NOMO-1 treated with DMSO at 0.1 percent for 48 hours (cell line): ENCODE measurements around the gene B3GNT7.

ENCODE experiments used
- DNase-seq: peaks from one replicate; lab custom pipeline; 2025; ENCODE audit not compliant: unreplicated experiment; lab: John Stamatoyannopoulos, UW

The B3GNT7 gene

DNA sequence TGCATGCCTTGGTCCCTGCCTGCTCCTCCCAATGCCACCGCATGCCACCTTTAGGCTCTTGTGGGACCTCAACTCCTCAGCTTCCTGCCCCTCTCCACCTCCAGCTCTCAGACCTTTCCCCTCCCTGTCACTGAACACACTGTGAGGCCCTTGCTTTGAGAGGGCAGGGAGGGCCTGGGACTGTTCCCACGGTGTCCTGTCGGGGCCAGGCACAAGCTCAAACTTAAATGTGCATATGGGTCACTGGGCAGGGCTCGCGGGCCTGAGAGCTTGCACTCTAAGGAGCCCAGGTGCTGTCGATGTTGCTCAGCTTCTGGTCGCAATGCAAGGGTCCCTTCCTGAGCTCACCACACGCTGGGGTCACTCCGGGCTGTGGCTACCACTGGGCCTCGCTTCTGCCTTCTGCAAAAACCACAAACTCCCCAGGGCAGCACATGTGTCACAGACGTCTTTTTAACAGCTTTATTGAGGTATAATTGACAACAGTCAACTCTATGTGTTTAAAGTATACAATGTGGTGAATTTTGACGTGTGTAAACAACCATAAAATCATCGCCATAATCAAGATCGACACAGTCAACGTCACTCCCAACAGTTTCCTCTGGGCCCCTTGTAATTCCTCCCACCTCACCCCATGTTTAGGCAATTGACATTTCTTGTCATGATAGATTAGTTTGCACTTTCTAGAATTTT is 11.9 kb upstream of the B3GNT7 start:
- peak; percentile 44 for DNase-seq

DNA sequence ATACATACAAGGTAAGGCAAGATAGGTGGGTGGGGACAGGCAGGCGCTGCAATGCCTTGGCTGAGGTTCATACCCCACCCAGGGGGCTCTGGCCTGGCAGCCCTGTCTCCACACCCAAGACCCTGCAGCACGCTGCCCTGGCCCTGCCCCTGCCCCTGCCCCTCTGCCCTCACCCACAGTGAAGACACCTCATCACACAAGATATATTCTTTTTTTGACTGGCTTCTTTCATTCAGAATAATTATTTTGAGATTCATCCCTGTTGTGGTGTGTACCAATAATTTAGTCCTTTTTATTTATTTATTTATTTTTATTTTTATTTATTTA is 11.4 kb upstream of the B3GNT7 start:
- DNase-seq = no peak

DNA sequence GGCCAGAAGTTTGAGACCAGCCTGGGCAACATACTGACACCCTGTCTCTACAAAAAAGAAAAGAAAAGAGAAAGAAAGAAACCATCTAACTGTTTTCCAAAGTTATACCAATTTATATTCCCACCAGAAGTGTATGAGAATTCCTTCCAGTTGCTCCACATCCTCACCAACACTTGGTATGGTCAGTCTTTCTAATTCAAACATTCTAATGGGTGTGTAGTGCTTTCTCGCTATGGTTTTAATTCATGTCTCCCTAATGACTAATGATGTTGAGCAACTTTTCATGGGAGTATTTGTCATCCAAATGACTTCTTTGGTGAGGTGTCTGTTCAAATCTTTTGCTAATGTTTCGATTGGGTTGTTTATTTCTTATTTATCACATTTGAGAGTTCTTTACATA is 10.5 kb upstream of the B3GNT7 start:
- no peak for DNase-seq

DNA sequence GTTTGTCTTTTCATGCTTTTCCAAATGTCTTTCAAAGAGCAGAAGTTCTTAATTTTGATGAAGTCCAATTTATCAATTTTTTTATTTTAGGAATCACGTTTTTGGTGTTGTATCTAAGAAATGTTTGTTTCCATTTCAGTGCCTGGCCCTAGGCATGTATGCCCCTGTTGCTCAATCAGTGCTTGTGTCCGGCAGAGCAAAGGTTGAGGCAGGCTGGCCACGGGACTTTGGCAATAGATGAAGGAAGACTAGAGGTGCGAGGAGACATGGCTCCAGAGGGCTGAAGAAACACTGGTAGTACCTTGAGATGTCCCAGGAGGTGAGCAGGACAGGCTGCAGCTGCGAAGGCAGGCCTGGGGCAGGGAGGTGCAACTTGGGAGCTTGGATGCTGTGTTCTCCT is 10.1 kb upstream of the B3GNT7 start:
- DNase-seq = no peak

DNA sequence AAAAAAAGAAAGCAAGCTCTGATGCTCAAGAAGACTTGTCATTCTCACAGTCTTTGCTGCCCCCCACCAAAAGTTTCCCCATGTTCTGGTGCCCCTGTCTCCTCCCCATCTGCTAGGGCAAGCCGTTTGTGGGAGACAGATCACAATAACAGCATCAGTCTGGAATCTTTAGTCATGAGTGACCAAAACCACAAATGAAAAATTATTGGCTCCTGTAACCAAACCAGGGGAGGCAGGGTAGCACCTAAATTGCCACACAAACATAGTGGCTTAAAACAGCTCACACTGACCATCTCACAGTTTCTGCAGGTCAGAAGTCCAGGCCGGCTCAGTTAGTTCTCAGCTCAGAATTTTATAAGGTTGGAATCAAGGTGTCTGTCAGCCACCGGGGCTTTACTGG is 9.1 kb upstream of the B3GNT7 start:
- no peak for DNase-seq

DNA sequence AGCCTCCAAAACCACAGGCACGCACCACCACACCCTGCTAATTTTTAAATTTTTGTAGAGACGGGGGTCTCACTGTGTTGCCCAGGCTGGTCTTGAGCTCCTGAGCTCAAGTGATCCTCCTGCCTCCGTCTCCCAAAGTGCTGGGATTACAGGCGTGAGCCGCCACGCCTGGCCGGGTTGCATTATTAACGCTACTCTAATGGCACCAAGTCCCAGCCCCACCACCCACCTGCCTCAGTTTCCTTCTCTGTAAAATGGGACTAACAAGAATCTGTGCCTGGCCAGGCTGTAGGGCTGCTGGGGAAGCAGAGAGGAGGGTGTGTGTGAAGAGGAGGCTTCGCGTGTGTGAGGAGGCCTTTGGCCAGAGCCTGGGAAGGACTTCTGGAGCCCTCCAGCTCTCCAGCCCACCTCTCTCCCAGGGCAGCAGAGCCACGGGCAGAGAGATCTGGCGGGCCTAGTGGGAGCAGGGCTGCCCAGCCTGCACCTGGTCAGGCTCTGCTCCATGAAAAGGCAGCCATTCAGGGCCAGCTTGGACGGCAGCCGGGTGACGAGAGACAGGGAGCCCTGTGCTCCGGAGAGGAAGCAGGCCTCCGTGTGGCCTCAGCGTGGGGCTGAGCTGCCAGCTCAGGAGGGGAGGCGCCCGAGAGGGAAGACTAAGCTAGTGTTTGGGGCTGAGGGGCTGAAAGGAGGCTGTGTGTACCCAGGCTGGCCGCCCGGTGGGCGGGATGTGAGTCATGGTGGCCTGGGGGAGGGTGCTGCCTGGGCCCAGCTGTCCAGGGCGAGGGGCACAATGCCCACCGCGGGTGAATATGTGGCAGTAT is 7.4 kb upstream of the B3GNT7 start:
- peak; percentile 81 for DNase-seq

DNA sequence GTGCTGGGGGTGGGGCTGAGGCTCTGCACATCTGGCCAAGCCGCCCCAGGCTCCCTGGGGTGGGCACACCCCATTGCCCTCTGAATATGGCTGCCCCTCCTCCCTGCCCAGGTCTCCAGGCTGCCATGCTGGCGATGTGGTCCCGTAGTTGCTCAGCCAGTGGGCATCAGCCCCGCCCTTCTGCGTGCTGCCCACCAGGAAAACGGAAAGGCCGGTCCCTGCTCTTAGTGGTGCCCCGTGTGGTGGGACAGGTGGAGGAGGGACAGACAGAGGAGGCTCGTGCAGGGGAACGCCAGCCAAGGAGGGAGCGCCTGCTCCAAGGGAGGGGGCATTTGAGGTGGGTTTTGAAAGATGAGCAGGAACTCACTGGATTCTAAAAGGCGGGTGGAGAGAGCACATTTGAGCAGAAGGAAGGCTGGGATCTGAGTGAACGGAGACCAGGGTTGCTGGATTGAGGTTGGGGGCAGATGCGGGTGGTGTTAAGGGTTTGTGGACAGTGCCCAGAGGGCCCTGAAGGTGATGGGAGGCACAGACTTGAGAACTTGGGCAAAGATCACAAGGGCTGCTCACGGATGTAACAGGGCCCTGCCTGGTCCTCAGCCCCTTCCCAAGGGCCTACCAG is 6.7 kb upstream of the B3GNT7 start:
- DNase-seq = no peak

DNA sequence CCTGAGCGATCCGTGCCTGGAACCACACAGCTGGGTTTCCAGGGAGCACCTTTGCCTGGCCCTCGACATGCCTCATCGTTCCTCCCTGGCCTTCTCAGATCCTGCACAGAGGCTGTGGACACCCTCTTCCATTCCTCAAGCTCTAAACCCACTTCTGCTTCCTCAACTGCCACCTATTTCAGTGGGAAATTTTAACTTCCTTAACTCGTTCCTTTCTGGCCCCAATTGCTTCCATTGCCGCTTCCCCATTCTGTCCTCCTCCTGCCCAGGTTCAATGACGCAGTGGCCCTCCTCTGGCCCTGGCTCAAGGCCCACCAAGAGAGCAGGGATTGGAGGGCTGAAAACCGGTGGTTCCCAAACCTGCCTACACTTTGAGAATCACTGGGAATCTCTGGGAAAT is 4.8 kb upstream of the B3GNT7 start:
- DNase-seq = peak; percentile 63

DNA sequence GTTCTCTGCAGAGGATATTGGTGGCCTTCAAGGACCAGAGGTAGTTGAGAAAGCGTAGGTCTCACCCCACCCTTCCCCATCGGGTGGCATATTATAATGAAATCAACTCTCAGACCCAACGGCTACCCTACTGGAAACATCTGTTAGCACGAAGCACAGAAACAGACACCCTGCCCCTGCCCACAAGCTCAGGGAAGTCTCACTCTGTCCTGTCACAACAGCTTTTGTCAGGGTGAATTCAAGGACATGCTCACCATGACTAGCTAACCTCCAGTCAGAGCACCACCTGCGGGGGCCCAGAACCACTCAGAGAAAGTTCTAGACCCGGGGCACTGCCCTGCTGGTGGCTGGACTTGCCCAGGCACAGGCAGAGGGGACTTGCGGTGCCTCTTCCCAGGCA is 3.5 kb upstream of the B3GNT7 start:
- peak; percentile 94 for DNase-seq

DNA sequence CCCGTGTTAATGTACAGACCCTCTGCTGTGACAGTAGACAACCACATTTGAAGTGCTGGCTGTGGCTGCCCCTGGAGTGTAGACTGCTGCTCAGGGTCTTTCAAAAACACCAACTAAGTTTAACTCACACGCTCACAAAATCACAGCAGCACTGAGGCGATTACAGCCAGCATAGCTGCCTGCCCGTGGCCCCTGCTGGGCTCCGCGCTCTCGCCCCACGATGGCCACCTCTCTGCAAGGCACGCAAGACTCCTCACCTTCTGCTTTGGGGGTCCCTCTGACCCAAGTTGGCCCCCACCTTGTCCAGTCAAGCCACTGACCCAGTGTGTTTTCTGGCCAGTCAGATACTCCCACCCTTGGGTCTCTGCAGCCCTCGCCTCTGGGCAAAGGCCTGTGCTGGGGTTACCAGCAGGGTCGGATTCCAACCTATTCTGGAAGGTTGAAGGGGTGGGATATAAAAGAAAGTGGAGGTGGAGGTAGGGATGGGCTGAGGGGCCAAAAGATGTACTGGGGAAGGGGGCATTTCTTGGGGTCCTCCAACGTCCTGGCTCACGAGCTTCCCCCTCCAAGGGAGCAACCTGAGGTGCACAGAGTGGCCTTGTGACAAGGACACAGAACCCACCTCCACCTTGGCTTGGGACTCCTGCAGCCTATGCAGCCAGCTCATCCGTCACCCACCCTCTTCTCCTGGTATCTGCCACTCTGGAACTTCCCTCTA is 2.9 kb upstream of the B3GNT7 start:
- DNase-seq = no peak

DNA sequence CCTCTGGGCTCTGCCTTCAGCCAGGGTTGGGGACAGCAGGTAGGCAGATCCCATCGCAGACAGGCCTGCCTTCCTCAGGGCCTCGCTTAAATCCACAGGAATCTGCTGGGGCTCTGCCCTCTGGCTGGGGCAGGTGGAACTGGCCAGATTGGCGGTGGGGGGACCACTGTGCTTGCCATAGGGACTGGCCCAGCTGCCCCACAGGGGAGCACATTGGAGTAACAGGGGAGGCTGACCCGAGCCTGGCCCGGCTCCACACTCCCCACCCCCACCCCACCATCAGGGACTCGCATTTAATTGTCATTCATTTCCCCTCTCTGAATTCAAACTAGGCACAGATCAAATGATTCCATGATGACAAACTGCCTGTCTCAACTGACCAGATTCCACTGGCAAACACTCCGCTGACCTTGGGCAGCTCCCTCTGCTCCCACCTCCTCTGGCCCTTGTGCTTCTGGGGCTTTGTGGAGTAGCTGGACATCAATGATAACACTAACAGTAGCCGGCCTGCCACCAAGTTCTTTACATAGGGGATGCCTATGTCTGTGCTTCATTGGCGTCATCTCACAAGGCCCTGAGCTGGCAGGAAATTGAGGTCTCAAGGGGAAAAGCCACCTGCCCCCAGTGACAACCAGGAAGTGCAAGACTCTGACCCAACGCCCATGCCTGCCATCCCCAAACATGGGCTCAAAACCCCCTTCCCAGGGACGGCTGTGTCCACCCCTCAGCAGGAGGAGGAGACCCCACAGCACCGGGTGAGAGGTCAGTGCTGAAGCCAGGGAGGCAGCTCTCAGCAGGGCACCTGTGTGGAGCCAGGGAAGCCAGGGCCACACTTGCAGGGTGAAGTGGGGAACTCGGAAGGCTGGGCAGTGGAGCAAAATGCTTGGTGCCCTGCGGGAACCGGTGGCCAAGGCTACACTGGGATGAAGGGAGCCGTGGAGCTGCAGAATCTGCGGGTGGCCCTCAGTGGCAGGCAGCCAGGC is 2.1 kb upstream of the B3GNT7 start:
- DNase-seq = peak; percentile 37

DNA sequence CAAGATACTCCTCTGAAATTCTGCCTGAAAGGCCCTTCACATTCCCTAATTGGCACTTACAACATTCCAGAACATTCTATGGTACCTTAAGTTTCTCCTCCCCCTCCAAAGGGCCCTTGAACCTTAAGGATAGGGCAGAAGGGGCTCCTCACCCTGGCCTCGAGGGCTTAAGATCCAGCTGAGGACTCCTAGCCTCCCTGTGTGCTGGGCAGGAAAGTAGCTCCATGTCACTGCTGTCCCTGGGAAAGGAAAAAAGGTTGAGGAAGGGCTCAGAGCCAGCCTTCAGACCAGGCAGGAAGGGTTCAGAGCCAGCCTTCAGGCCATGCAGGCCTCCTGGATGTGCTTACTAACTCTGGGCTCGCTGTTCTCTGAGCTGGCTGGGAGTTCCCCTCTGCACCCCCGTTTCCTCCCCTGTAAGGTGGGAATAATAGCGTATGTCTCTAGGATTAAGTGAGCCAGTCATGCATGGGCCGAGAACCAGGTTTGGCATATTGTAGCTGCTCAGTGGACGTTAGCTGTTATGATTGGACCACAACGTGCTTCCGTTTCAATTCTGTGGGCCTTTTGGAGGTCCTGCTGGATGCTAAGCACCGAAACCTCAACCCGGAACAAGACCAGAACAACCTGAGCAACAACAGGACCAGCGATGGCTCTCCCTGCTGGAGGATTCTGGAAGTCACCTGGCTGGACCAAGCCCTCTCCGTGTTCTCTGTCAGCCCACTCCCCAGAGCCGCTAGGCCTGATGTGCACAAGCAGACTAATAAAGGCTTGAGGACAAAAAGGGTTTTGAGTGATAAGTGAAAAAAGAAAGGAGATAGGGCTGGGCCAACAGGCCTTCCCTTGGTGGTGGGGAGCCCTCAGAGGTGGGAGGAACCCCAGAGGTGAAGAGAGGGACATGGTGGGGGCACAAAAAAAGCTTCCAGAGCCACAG is 1.0 kb upstream of the B3GNT7 start:
- peak; percentile 77 for DNase-seq

DNA sequence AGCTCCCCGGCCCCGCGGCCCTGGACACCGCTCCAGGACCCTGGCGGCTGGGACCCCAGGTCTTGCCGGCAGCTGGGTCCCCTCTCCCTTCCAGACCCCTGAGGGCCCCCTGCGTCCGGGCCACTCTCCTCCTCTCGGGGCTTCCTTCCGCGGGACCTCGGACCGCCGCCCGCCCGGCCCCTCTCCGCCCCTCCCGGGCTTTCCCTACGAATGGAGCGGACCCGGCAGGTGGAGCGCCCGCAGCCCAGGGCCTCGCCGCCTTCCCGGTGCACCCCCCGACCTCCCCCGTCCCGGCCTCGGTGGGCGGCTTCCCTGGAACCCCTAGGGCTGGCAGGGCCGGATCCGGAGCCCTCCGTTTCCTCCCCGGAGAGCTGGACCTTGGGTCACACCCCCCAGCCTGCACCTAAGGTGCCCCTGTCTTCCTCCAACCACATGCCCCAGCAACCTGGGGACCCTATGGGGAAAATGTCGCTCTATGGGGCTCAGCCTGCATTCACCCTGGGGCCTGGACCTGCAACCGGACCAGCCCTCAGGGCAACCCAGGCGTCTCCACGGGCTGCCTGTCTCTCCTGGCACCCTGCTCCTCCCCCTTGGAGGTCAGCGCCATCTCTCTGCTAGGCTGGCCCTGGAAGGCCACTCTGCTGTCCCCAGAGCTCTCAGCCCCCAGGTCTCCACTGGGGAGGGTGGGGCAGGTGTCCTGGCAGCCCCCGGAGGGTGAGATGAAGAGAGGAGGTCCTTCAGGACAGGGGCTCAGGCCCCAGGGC is 730 bp downstream of the B3GNT7 start:
- DNase-seq = no peak

DNA sequence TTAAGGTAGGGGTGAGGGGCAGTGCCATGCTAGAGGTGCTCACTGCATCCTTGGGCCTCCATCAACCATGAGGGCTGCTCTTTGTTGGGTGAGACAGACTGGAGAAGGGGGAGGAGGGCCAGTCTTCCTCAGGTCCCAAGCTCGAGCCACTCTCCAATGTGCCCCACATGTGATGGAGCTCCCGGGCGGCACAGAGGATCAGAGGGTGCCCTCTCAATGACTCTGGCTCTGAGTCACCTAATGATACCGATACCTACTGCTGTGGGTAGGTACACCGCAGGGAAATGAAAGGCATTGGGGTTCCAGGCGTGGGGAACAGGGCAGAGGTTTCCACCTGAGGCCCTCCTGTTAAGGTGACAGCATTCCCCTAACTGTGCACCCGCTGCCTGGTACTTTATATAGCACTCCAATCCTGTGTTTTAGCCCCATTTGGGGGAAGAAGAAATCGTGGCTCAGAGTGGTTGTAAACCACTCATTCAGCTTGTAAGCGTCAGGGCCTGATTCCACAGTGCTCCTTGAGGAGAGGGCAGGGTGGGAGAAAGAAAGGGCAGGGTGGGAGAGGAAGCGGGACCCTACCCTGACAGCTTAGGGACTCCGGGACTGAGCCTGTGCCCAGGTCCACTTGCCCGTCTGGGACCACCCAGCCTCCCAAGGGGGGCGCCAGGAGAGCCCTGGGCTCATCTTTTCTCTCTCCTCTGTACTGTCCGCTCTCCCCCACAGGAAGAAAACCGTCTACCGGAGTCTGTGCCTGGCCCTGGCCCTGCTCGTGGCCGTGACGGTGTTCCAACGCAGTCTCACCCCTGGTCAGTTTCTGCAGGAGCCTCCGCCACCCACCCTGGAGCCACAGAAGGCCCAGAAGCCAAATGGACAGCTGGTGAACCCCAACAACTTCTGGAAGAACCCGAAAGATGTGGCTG is 1.8 kb downstream of the B3GNT7 start:
- DNase-seq = no peak

DNA sequence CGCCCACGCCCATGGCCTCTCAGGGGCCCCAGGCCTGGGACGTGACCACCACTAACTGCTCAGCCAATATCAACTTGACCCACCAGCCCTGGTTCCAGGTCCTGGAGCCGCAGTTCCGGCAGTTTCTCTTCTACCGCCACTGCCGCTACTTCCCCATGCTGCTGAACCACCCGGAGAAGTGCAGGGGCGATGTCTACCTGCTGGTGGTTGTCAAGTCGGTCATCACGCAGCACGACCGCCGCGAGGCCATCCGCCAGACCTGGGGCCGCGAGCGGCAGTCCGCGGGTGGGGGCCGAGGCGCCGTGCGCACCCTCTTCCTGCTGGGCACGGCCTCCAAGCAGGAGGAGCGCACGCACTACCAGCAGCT is 2.4 kb downstream of the B3GNT7 start:
- DNase-seq = no peak

DNA sequence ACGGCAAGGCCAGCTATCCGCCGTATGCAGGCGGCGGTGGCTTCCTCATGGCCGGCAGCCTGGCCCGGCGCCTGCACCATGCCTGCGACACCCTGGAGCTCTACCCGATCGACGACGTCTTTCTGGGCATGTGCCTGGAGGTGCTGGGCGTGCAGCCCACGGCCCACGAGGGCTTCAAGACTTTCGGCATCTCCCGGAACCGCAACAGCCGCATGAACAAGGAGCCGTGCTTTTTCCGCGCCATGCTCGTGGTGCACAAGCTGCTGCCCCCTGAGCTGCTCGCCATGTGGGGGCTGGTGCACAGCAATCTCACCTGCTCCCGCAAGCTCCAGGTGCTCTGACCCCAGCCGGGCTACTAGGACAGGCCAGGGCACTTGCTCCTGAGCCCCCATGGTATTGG is 3.1 kb downstream of the B3GNT7 start:
- DNase-seq = no peak

DNA sequence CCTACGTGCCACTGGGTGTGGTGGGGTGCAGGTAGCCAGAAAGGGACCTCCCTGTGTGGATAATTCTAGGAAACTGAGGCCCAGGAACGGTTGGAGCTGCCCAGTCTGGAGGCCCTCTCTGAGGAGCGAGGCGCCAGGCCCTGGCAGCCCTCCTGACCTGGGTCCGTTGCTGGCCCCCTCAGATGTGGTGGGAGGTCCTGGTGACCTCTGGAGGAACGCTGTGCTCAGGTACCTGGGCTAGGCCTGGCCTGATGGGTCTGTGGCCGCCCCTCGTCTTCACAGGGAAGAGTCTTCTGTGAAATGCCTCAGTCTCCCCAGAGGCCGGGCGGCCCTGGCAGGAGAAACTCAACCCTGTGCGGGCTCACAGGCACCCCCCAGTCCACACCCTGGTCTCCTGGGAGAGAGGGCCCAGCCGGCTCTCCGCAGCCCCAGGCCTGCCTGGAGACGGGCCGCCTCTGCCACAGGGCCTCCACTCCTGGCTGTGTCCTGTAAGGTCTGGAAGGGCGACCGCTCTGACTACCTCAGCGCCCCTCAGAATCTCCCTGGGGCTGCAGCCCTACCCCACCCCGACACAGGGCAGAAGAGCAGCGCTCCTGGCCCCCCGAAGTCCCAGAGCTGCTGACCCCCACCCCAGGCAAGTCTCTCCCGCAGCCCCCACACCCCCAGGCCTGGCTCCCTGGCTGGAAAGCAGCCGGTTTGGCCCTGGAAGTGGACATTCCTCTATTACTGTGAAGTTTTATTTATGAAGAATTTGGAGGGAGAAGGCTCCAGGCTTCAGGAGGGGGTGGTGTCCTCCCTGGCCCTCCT is 3.7 kb downstream of the B3GNT7 start:
- no peak for DNase-seq
